K562 (cell line): ENCODE measurements around the gene RNF17. TPM values are rescaled to one million over a fixed set of nuclear protein-coding genes. Genes with fewer than 3 reads are reported as not detected.

Source experiments
- ATAC-seq: fragments of 200-7000 bp; cut with Tn5 transposase; 3 replicates; pipeline ENCODE4 v1.9.1; 2020; ENCODE audit warnings: moderate library complexity
- BruUV-seq: library from RNA; stranded (reverse); fragments of 400-500 nt; replicated peaks from 2 replicates; lab custom pipeline; 2021; lab: Mats Ljungman, UMichigan
- CTCF ChIA-PET: fragments of 300-600 bp; formaldehyde crosslinking; extraction: SDS; loops from one replicate; lab custom pipeline; 2021; ENCODE audit warnings: low intra/inter-chr PET ratio; lab: Yijun Ruan, JAX
- POLR2A ChIA-PET: fragments of 300-600, 350-650 bp; sonication (Branson Sonifier 250); formaldehyde crosslinking; extraction: SDS; loops from one replicate; lab custom pipeline; 2021; ENCODE audit warnings: antibody characterized with exemption, inconsistent platforms; lab: Yijun Ruan, JAX
- DNase-seq, 4 experiments: peaks; one replicate each; pipeline versions ENCODE4 v3.0.0 to v3.0.0-alpha.2; 2011 to 2018; ENCODE audit warnings: low spot score in 3 of 4, mixed read lengths in 3 of 4; ENCODE audit errors: extremely low read depth in 1 of 4
- FAIRE-seq: peaks from 2 replicates; lab custom pipeline; 2011; peaks lifted over from hg19 to GRCh38; lab: Jason Lieb, UNC
- H2AFZ ChIP-seq: 2 replicates; pipeline ENCODE4 v1.6.0; 2011; ENCODE audit warnings: low read depth, low read length, control low read depth, inconsistent platforms
- H3K27ac ChIP-seq: fragments of 200-600 bp; 3 replicates; pipeline ENCODE4 v1.8.0; 2011; ENCODE audit warnings: low read depth, mild to moderate bottlenecking, control low read depth, inconsistent platforms, low read length, moderate library complexity, mixed read lengths; ENCODE audit errors: extremely low read depth
- H3K27me3 ChIP-seq, 2 experiments: fragments of 300-600 bp in 1 of 2; 2 replicates in 1 of 2; 3 replicates in 1 of 2; pipeline versions ENCODE4 v1.6.0 to v1.8.0; 2011; ENCODE audit warnings: inconsistent platforms in 2 of 2, low read length in 2 of 2, mild to moderate bottlenecking in 1 of 2, mixed read lengths in 1 of 2, moderate library complexity in 1 of 2; ENCODE audit not compliant: control insufficient read depth in 2 of 2, insufficient read depth in 2 of 2
- H3K36me3 ChIP-seq: fragments of 300-600 bp; 3 replicates; pipeline ENCODE4 v1.8.0; 2011; ENCODE audit warnings: mild to moderate bottlenecking, low read length, inconsistent platforms; ENCODE audit not compliant: control insufficient read depth, insufficient read depth
- H3K4me1 ChIP-seq, 2 experiments: fragments of 200-600 bp in 1 of 2; replicated peaks in 1 of 2; 2 replicates in 1 of 2; 3 replicates in 1 of 2; pipeline versions ENCODE4 v1.5.1 to v1.8.0; 2011; ENCODE audit warnings: inconsistent platforms in 2 of 2, low read length in 2 of 2, mild to moderate bottlenecking in 1 of 2, mixed read lengths in 1 of 2, moderate library complexity in 1 of 2; ENCODE audit not compliant: control insufficient read depth in 2 of 2, insufficient read depth in 2 of 2
- H3K4me2 ChIP-seq: 2 replicates; pipeline ENCODE4 v1.6.1; 2011; ENCODE audit warnings: low read length, control low read depth, inconsistent platforms, mixed read lengths; ENCODE audit not compliant: insufficient read depth
- H3K4me3 ChIP-seq: fragments of 200-600 bp; sonication (generic), shearing (Covaris generic); 2 replicates; pipeline ENCODE4 v1.5.1; 2016; ENCODE audit warnings: control low read depth, inconsistent platforms
- H3K79me2 ChIP-seq: fragments of 200-600 bp; 3 replicates; pipeline ENCODE4 v1.8.0; 2011; ENCODE audit warnings: low read length, inconsistent platforms; ENCODE audit not compliant: control insufficient read depth, insufficient read depth
- H3K9ac ChIP-seq, 2 experiments: 2 replicates each; pipeline versions ENCODE4 v1.6.0 to v1.6.1; 2011; ENCODE audit warnings: low read depth in 2 of 2, low read length in 2 of 2, control low read depth in 1 of 2, inconsistent platforms in 1 of 2, mild to moderate bottlenecking in 1 of 2, mixed read lengths in 1 of 2; ENCODE audit not compliant: insufficient read depth in 1 of 2
- H3K9me1 ChIP-seq: one replicate; pipeline ENCODE4 v1.6.0; 2011; ENCODE audit warnings: inconsistent platforms, mild to moderate bottlenecking, low read length, moderate library complexity; ENCODE audit not compliant: control insufficient read depth, insufficient read depth
- H3K9me3 ChIP-seq: replicated peaks from 2 replicates; pipeline ENCODE4 v1.5.1; 2011; ENCODE audit warnings: low read depth, low read length, inconsistent platforms; ENCODE audit not compliant: control insufficient read depth, insufficient read depth
- H4K20me1 ChIP-seq: replicated peaks from 2 replicates; pipeline ENCODE4 v1.6.1; 2011; ENCODE audit warnings: low read length, inconsistent platforms, mixed read lengths; ENCODE audit not compliant: control insufficient read depth, insufficient read depth
- ARNT ChIP-seq, 2 experiments: fragments of 450-650 bp; IDR thresholded peaks; 2 replicates each; pipeline ENCODE4 v1.6.1; 2016; ENCODE audit warnings: mild to moderate bottlenecking in 1 of 2
- NFXL1 ChIP-seq: fragments of 450-650 bp; formaldehyde crosslinking; IDR thresholded peaks from 2 replicates; pipeline ENCODE4 v1.4.0; 2021; ENCODE audit warnings: mild to moderate bottlenecking
- NKRF ChIP-seq: fragments of 450-650 bp; IDR thresholded peaks from 2 replicates; pipeline ENCODE4 v1.6.1; 2016; ENCODE audit warnings: borderline replicate concordance
- PHB2 ChIP-seq: fragments of 450-650 bp; IDR thresholded peaks from 2 replicates; pipeline ENCODE4 v1.6.1; 2017; ENCODE audit warnings: low read depth
- PRMT5 ChIP-seq: sonication (generic); formaldehyde crosslinking; IDR thresholded peaks from 2 replicates; pipeline ENCODE4 v1.5.0; 2020; ENCODE audit warnings: missing genetic modification reagents
- PTTG1 ChIP-seq: fragments of 450-650 bp; IDR thresholded peaks from 2 replicates; pipeline ENCODE4 v1.6.1; 2016; ENCODE audit warnings: low read depth, mild to moderate bottlenecking, missing genetic modification characterization, missing compliant biosample characterization
- RAD51 ChIP-seq: fragments of 450-650 bp; IDR thresholded peaks from 2 replicates; pipeline ENCODE4 v1.7.1; 2016; ENCODE audit warnings: low read depth, mild to moderate bottlenecking, borderline replicate concordance
- SREBF2 ChIP-seq: sonication (generic); formaldehyde crosslinking; IDR thresholded peaks from 2 replicates; pipeline ENCODE4 v1.4.0; 2020; ENCODE audit warnings: mild to moderate bottlenecking, missing genetic modification reagents
- TBL1XR1 ChIP-seq, 2 experiments: IDR thresholded peaks; 2 replicates each; pipeline ENCODE4 v1.6.1; 2012; ENCODE audit warnings: improper control_type of control experiment in 2 of 2, low read length in 2 of 2, mild to moderate bottlenecking in 1 of 2
- USF1 ChIP-seq: sonication (generic); formaldehyde crosslinking; IDR thresholded peaks from 2 replicates; pipeline ENCODE4 v1.9.0; 2022; ENCODE audit warnings: mild to moderate bottlenecking, missing genetic modification reagents
- YY1 ChIP-seq, 3 experiments: IDR thresholded peaks; 2 replicates each; pipeline ENCODE4 v1.6.1; 2011; ENCODE audit warnings: low read length in 2 of 3, mild to moderate bottlenecking in 2 of 3, moderate library complexity in 2 of 3, borderline replicate concordance in 1 of 3, control low read depth in 1 of 3, low read depth in 1 of 3; ENCODE audit not compliant: insufficient read depth in 3 of 3, insufficient replicate concordance in 2 of 3, control insufficient read depth in 1 of 3, insufficient read length in 1 of 3; ENCODE audit errors: extremely low read depth in 1 of 3
- ZFP1 ChIP-seq: fragments of 450-650 bp; formaldehyde crosslinking; IDR thresholded peaks from 2 replicates; pipeline ENCODE4 v1.4.0; 2020; ENCODE audit warnings: mild to moderate bottlenecking, mixed read lengths
- ZNF217 ChIP-seq: sonication (generic); formaldehyde crosslinking; IDR thresholded peaks from 2 replicates; pipeline ENCODE4 v1.8.0; 2022; ENCODE audit warnings: mild to moderate bottlenecking, missing genetic modification reagents
- WGBS: fragments of 100-300 bp; shearing (Covaris generic); methylation state at CpG from one replicate; pipeline ENCODE4 v1.1.6; 2016; ENCODE audit warnings: low coverage, mixed read lengths; ENCODE audit not compliant: insufficient coverage; ENCODE audit errors: missing lambda C conversion rate; 5-methylcytosine and 5-hydroxymethylcytosine counted together
- in situ Hi-C: fragments of 300-500 bp; cut with MboI; formaldehyde crosslinking; loops from 4 replicates; pipeline ENCODE4 v1.15.0; 2018; ENCODE audit warnings: inconsistent platforms, mixed read lengths
- intact Hi-C: fragments of 100-400 bp; cut with micrococcal nuclease; formaldehyde crosslinking; loops from 2 replicates; pipeline ENCODE4 v1.14.2; 2022
- polyA plus RNA-seq, 8 experiments: library from polyadenylated mRNA; depleted of rRNA in 4 of 8; stranded (reverse) in 5 of 8; unstranded in 3 of 8; fragments of >200 nt; fragmentation: Nextera tagmentation in 2 of 8; fragmentation: Illumina TruSeq in 1 of 8; extraction: Ambion mirVana in 2 of 8; extraction: Trizol in 1 of 8; gene quantifications; 2 replicates each; pipeline versions ENCODE4 v1.2.1 to v1.2.3, GENCODE V29; 2011 to 2014; ENCODE audit warnings: inconsistent platforms in 1 of 8, missing spikeins in 1 of 8
- total RNA-seq, 7 experiments: library from RNA; depleted of rRNA in 6 of 7; stranded (reverse); fragments of >200 nt in 6 of 7; fragmentation: Illumina TruSeq in 2 of 7; extraction: Trizol in 2 of 7; gene quantifications; 2 replicates each; pipeline versions ENCODE4 v1.2.1 to v1.2.3, GENCODE V29; 2011 to 2021; ENCODE audit warnings: low replicate concordance in 1 of 7

Gene RNF17
- total and polyA plus RNA-seq, 9 of the 15 experiments (the other 6 are each of a cell fraction or from before 2014, with no cell fraction given), result 0.11 to 0.90 (median 0.58) TPM

- CTCF ChIA-PET, result no interaction called here
- H4K20me1 ChIP-seq, result no peaks in the 10 kb centered on the region
- H3K9ac ChIP-seq, result no peak overlapping the region
- intact Hi-C loops (no loop called here), in situ Hi-C loops (no loop called here)
- H3K79me2 ChIP-seq, result no peaks in the 10 kb centered on the region
- TF ChIP-seq TBL1XR1 (IDR thresholded peaks at IDR 0.05; ENCODE audit: low read length in 2 of 2) (no peak), RAD51 (no peak), ARNT (IDR thresholded peaks at IDR 0.05) (no peak), PTTG1 (no peak), NFXL1 (CRISPR knock-in tag) (no peak), USF1 (no peak), ZNF217 (CRISPR knock-in tag) (no peak), PRMT5 (no peak), SREBF2 (CRISPR knock-in tag) (no peak), NKRF (no peak), PHB2 (no peak), ZFP1 (CRISPR knock-in tag) (no peak), YY1 (IDR thresholded peaks at IDR 0.05; ENCODE audit: borderline replicate concordance in 1 of 3, control insufficient read depth in 1 of 3, extremely low read depth in 1 of 3, insufficient read depth in 3 of 3, insufficient read length in 1 of 3, insufficient replicate concordance in 2 of 3, low read depth in 1 of 3, low read length in 2 of 3) (no peak)
- no TSS peak for BruUV-seq
- H3K4me1 ChIP-seq, result no peaks in the 10 kb centered on the region
- H3K4me2 ChIP-seq, result no peak overlapping the region
- peaks cover 0 to 20% of the 10 kb centered on the region in 2 experiments; a peak in 2 of 5 replicates for H3K27me3 ChIP-seq
- no peaks in the 10 kb centered on the region for H3K9me3 ChIP-seq
- H3K36me3 ChIP-seq, result no peaks in the 10 kb centered on the region
- H3K27ac ChIP-seq, result no peak overlapping the region
- WGBS, result 5% methylated on average over 11 of the region's 12 CpGs
- no peak overlapping the region for H3K4me3 ChIP-seq
- POLR2A ChIA-PET, result no interaction called here
- FAIRE-seq (no peak), ATAC-seq (no peak), DNase-seq (no peak)
- no peak overlapping the region for H2AFZ ChIP-seq
- no peaks in the 10 kb centered on the region for H3K9me1 ChIP-seq
These were observed 40.8 kb upstream of the RNF17 start for GRCh38 chr13:24723206-24723605.
